Measurements from ENCODE around the gene EFR3B.

GRCh38 chr2:25132299-25132635 lies 90.4 kb downstream of the EFR3B start:
- TF ChIP-seq CTCF (IDR thresholded peaks at IDR 0.05 in 2 of 3, conservative IDR thresholded peaks at IDR 0.05 in 1 of 3; ENCODE audit: control insufficient read depth in 2 of 3, extremely low read depth in 1 of 3, insufficient read depth in 1 of 3, low read depth in 3 of 3, low read length in 3 of 3) (no peak), POLR2AphosphoS5 (IDR thresholded peaks at IDR 0.05; ENCODE audit: low read length) (no peak), SRF (IDR thresholded peaks at IDR 0.05; ENCODE audit: low read depth in 2 of 2, low read length in 2 of 2) (no peak), SREBF2 (IDR thresholded peaks at IDR 0.05; ENCODE audit: low read length) (no peak), MYC (IDR thresholded peaks at IDR 0.05; ENCODE audit: insufficient read depth, insufficient read length, insufficient replicate concordance, low read length, severe bottlenecking) (no peak), TBL1XR1 (IDR thresholded peaks at IDR 0.05; ENCODE audit: low read depth, low read length) (no peak), TCF12 (IDR thresholded peaks at IDR 0.05; ENCODE audit: low read depth, low read length) (no peak), CREM (IDR thresholded peaks at IDR 0.05; ENCODE audit: low read depth) (no peak), ATF7 (IDR thresholded peaks at IDR 0.05; ENCODE audit: low read depth) (no peak)
- TF ChIP-seq, protein P1, sequence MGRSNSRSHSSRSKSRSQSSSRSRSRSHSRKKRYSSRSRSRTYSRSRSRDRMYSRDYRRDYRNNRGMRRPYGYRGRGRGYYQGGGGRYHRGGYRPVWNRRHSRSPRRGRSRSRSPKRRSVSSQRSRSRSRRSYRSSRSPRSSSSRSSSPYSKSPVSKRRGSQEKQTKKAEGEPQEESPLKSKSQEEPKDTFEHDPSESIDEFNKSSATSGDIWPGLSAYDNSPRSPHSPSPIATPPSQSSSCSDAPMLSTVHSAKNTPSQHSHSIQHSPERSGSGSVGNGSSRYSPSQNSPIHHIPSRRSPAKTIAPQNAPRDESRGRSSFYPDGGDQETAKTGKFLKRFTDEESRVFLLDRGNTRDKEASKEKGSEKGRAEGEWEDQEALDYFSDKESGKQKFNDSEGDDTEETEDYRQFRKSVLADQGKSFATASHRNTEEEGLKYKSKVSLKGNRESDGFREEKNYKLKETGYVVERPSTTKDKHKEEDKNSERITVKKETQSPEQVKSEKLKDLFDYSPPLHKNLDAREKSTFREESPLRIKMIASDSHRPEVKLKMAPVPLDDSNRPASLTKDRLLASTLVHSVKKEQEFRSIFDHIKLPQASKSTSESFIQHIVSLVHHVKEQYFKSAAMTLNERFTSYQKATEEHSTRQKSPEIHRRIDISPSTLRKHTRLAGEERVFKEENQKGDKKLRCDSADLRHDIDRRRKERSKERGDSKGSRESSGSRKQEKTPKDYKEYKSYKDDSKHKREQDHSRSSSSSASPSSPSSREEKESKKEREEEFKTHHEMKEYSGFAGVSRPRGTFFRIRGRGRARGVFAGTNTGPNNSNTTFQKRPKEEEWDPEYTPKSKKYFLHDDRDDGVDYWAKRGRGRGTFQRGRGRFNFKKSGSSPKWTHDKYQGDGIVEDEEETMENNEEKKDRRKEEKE (IDR thresholded peaks at IDR 0.05), result no peak
